ENCODE measurements around the gene RGS1.
A peak's percentile ranks its signal among the peaks of the same experiment; 100 is the strongest.

Gene RGS1

DNA sequence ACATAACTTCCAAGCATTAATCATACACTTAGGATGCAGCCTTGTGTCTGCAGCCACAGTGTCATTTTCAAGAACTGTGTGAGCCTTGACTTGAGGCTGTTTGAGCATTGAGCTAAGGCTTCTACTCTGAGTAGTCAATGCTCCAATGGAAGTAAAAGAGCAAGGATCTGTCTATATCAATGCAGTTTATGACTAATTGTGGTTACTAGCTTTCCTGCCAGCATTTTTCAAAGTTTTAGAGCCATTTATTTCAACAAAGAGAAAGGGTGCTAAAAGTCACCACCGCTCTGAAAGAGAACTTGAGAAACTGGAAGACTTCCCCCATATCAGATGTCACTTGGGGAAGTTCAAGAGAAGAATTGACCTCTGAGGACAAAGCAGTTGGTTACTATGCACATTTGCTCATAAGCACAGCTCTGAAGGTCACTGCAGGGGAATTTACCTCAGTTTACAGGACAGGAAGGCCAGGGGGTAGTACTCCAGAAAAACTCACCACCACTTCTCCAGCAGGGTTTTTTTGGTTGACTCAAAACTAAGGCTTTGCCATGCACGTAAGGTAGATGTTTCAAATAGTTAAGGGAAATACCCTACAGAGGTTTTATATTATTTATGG lies 24.5 kb upstream of the RGS1 start:
- Histone ChIP-seq H3K4me1 (ENCODE audit: low read depth, poor library complexity, severe bottlenecking) (peaks cover 77% of the 10 kb centered on the region), H2AFZ (ENCODE audit: low read depth) (peak overlapping the region; percentile 35; the same call in 1 of the 2 replicates), H3K27me3 (ENCODE audit: insufficient read depth, low read depth) (no peaks in the 10 kb centered on the region), H3K9ac (peak overlapping the region; percentile 18; the same call in 1 of the 2 replicates), H3K79me2 (ENCODE audit: insufficient read depth, low read depth) (no peaks in the 10 kb centered on the region), H3K4me2 (peak overlapping the region; percentile 73), H4K20me1 (ENCODE audit: insufficient read depth) (no peaks in the 10 kb centered on the region), H3K4me3 (IDR thresholded peaks at IDR 0.05; ENCODE audit: insufficient read depth, low read depth, low read length) (no peak overlapping the region), H3K36me3 (ENCODE audit: insufficient read depth) (no peaks in the 10 kb centered on the region), H3K27ac (peak overlapping the region; percentile 70)
- TF ChIP-seq, protein P1, sequence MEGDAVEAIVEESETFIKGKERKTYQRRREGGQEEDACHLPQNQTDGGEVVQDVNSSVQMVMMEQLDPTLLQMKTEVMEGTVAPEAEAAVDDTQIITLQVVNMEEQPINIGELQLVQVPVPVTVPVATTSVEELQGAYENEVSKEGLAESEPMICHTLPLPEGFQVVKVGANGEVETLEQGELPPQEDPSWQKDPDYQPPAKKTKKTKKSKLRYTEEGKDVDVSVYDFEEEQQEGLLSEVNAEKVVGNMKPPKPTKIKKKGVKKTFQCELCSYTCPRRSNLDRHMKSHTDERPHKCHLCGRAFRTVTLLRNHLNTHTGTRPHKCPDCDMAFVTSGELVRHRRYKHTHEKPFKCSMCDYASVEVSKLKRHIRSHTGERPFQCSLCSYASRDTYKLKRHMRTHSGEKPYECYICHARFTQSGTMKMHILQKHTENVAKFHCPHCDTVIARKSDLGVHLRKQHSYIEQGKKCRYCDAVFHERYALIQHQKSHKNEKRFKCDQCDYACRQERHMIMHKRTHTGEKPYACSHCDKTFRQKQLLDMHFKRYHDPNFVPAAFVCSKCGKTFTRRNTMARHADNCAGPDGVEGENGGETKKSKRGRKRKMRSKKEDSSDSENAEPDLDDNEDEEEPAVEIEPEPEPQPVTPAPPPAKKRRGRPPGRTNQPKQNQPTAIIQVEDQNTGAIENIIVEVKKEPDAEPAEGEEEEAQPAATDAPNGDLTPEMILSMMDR (conservative IDR thresholded peaks at IDR 0.05; ENCODE audit: low read depth, low read length): no peak

GRCh38 chr1:192552760-192553191 lies 22.8 kb upstream of the RGS1 start:
- Histone ChIP-seq H2AFZ (ENCODE audit: low read depth) (no peak overlapping the region), H3K4me1 (ENCODE audit: low read depth, poor library complexity, severe bottlenecking) (peaks cover 60% of the 10 kb centered on the region), H3K36me3 (ENCODE audit: insufficient read depth) (no peaks in the 10 kb centered on the region), H3K27ac (no peak overlapping the region), H3K27me3 (ENCODE audit: insufficient read depth, low read depth) (no peaks in the 10 kb centered on the region), H3K4me3 (IDR thresholded peaks at IDR 0.05; ENCODE audit: insufficient read depth, low read depth, low read length) (no peak overlapping the region), H3K79me2 (ENCODE audit: insufficient read depth, low read depth) (no peaks in the 10 kb centered on the region), H4K20me1 (ENCODE audit: insufficient read depth) (no peaks in the 10 kb centered on the region), H3K4me2 (no peak overlapping the region), H3K9ac (no peak overlapping the region)
- TF ChIP-seq, protein P1 (conservative IDR thresholded peaks at IDR 0.05; ENCODE audit: low read depth, low read length): no peak

GRCh38 chr1:192553741-192554140 lies 21.8 kb upstream of the RGS1 start:
- H2AFZ ChIP-seq (ENCODE audit: low read depth): no peak overlapping the region
- H3K9ac ChIP-seq: no peak overlapping the region
- no peaks in the 10 kb centered on the region for H3K27me3 ChIP-seq (ENCODE audit: insufficient read depth, low read depth)
- no peak overlapping the region for H3K4me3 ChIP-seq (IDR thresholded peaks at IDR 0.05; ENCODE audit: insufficient read depth, low read depth, low read length)
- TF ChIP-seq, protein P1 (conservative IDR thresholded peaks at IDR 0.05; ENCODE audit: low read depth, low read length): no peak
- H3K79me2 ChIP-seq (ENCODE audit: insufficient read depth, low read depth): no peaks in the 10 kb centered on the region
- H3K4me1 ChIP-seq (ENCODE audit: low read depth, poor library complexity, severe bottlenecking): peaks cover 50% of the 10 kb centered on the region
- no peaks in the 10 kb centered on the region for H4K20me1 ChIP-seq (ENCODE audit: insufficient read depth)
- no peaks in the 10 kb centered on the region for H3K36me3 ChIP-seq (ENCODE audit: insufficient read depth)
- H3K27ac ChIP-seq: no peak overlapping the region
- no peak overlapping the region for H3K4me2 ChIP-seq

GRCh38 chr1:192554904-192555303 lies 20.7 kb upstream of the RGS1 start:
- Histone ChIP-seq H4K20me1 (ENCODE audit: insufficient read depth) (no peaks in the 10 kb centered on the region), H3K9ac (no peak overlapping the region), H3K36me3 (ENCODE audit: insufficient read depth) (no peaks in the 10 kb centered on the region), H3K27me3 (ENCODE audit: insufficient read depth, low read depth) (no peaks in the 10 kb centered on the region), H3K79me2 (ENCODE audit: insufficient read depth, low read depth) (no peaks in the 10 kb centered on the region), H3K4me3 (IDR thresholded peaks at IDR 0.05; ENCODE audit: insufficient read depth, low read depth, low read length) (no peak overlapping the region), H3K4me2 (no peak overlapping the region), H3K4me1 (ENCODE audit: low read depth, poor library complexity, severe bottlenecking) (peaks cover 38% of the 10 kb centered on the region), H3K27ac (no peak overlapping the region), H2AFZ (ENCODE audit: low read depth) (no peak overlapping the region)
- TF ChIP-seq, protein P1 (conservative IDR thresholded peaks at IDR 0.05; ENCODE audit: low read depth, low read length): no peak
